Measurements from ENCODE around the gene ANKRD65.

The ANKRD65 gene

GRCh38 chr1:1441002-1441888 lies 20.2 kb upstream of the ANKRD65 start:
- peak; percentile 93 for DNase-seq (ENCODE audit: low spot score)

- DNase-seq (ENCODE audit: low spot score): peak; percentile 27
Observed at GRCh38 chr1:1440262-1441001, 19.4 kb upstream of the ANKRD65 start.

GRCh38 chr1:1439546-1440261 lies 18.6 kb upstream of the ANKRD65 start:
- DNase-seq (ENCODE audit: low spot score): peak; percentile 4

- peak; percentile 5 for DNase-seq (ENCODE audit: low spot score)
Observed at GRCh38 chr1:1438531-1439381, 17.7 kb upstream of the ANKRD65 start.

- peak; percentile 26 for DNase-seq (ENCODE audit: low spot score)
Observed at GRCh38 chr1:1437904-1438376, 16.9 kb upstream of the ANKRD65 start.

- peak; percentile 7 for DNase-seq (ENCODE audit: low spot score)
Observed at GRCh38 chr1:1437033-1437903, 16.2 kb upstream of the ANKRD65 start.

GRCh38 chr1:1436630-1437032 lies 15.6 kb upstream of the ANKRD65 start:
- no peak for DNase-seq (ENCODE audit: low spot score)

GRCh38 chr1:1435911-1436629 lies 15.0 kb upstream of the ANKRD65 start:
- DNase-seq (ENCODE audit: low spot score): peak; percentile 11

DNA sequence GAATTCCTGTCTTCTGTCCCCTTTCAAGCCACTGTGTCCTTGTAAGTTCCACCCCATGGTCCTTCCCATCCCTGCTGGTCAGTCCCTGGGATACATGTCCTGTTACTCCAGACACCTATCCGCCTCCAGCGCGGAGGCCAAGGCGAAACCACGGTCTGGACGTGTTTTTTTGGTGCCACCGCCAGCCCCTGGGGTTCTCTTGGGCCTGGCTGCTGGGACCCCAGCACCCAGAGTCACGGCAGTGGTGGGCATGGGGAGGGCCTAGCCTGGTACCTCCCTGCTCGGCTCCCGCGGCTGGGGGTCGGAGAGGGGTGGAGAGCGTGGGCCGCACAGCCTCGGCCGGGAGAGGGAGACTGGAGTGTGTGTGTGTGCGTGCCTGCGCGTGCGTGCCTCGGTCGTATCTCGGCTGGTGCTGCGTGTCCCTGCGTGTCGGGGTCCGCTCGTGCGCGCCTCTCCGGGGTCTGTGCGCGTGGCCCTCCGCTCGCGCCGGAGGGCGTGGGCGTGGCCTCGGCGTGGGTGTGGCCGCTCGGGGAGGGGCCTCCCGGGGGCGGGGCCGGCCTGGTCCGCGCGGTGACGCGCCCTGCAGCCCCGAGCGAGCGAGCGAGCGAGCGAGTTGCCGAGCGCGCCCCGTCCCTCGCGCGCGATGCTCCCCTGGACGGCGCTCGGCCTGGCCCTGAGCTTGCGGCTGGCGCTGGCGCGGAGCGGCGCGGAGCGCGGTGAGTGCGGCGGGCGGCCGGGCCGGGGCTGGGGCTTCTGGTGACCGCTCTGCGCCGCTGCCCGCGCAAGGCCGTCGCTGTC lies 14.2 kb upstream of the ANKRD65 start, which contains the start of gene VWA1:
Gene VWA1 (plus strand): TSS at position 585 of the 798 bp plus-strand sequence. CDS start 59 bp downstream, at position 644.
- peak; percentile 97 for DNase-seq (ENCODE audit: low spot score)

DNA sequence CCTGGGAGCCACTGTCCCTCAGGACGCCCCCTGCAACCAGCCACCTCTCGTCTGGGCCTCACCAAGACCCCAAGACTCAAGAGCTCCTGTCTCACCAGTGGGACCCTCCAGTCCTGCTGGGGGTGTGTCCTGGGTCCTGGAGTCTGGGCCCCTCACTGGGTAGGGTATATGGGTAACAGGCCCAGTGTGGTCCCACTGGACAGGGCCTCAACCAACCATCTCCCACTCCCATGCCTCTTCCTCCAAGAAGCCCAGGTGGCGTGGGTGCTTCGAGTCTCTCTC lies 13.7 kb upstream of the ANKRD65 start:
- peak; percentile 9 for DNase-seq (ENCODE audit: low spot score)

- peak; percentile 6 for DNase-seq (ENCODE audit: low spot score)
Observed at GRCh38 chr1:1434131-1434823, 13.2 kb upstream of the ANKRD65 start.

- DNase-seq (ENCODE audit: low spot score): peak; percentile 20
Observed at GRCh38 chr1:1433804-1434130, 12.7 kb upstream of the ANKRD65 start.

GRCh38 chr1:1432951-1433803 lies 12.1 kb upstream of the ANKRD65 start:
- peak; percentile 9 for DNase-seq (ENCODE audit: low spot score)

- DNase-seq (ENCODE audit: low spot score): peak; percentile 6
Observed at GRCh38 chr1:1432274-1432950, 11.3 kb upstream of the ANKRD65 start.

- DNase-seq (ENCODE audit: low spot score): peak; percentile 13
Observed at GRCh38 chr1:1431845-1432273, 10.8 kb upstream of the ANKRD65 start.

- DNase-seq (ENCODE audit: low spot score): peak; percentile 9
Observed at GRCh38 chr1:1430992-1431844, 10.1 kb upstream of the ANKRD65 start.
